K562 (cell line): ENCODE results near the gene TRMU. TPM values are rescaled to one million over a fixed set of nuclear protein-coding genes. Genes with fewer than 3 reads are reported as not detected.

Experiments used
- ATAC-seq: fragments of 200-7000 bp; cut with Tn5 transposase; 3 replicates; pipeline ENCODE4 v1.9.1; 2020; ENCODE audit warnings: moderate library complexity
- BruUV-seq: library from RNA; stranded (reverse); fragments of 400-500 nt; replicated peaks from 2 replicates; lab custom pipeline; 2021; lab: Mats Ljungman, UMichigan
- CTCF ChIA-PET: fragments of 300-600 bp; formaldehyde crosslinking; extraction: SDS; loops from one replicate; lab custom pipeline; 2021; ENCODE audit warnings: low intra/inter-chr PET ratio; lab: Yijun Ruan, JAX
- POLR2A ChIA-PET: fragments of 300-600, 350-650 bp; sonication (Branson Sonifier 250); formaldehyde crosslinking; extraction: SDS; loops from one replicate; lab custom pipeline; 2021; ENCODE audit warnings: antibody characterized with exemption, inconsistent platforms; lab: Yijun Ruan, JAX
- DNase-seq, 4 experiments: peaks; one replicate each; pipeline versions ENCODE4 v3.0.0 to v3.0.0-alpha.2; 2011 to 2018; ENCODE audit warnings: low spot score in 3 of 4, mixed read lengths in 3 of 4; ENCODE audit errors: extremely low read depth in 1 of 4
- FAIRE-seq: peaks from 2 replicates; lab custom pipeline; 2011; peaks lifted over from hg19 to GRCh38; lab: Jason Lieb, UNC
- H2AFZ ChIP-seq: 2 replicates; pipeline ENCODE4 v1.6.0; 2011; ENCODE audit warnings: low read depth, low read length, control low read depth, inconsistent platforms
- H3K27ac ChIP-seq: fragments of 200-600 bp; 3 replicates; pipeline ENCODE4 v1.8.0; 2011; ENCODE audit warnings: low read depth, mild to moderate bottlenecking, control low read depth, inconsistent platforms, low read length, moderate library complexity, mixed read lengths; ENCODE audit errors: extremely low read depth
- H3K27me3 ChIP-seq, 2 experiments: fragments of 300-600 bp in 1 of 2; 2 replicates in 1 of 2; 3 replicates in 1 of 2; pipeline versions ENCODE4 v1.6.0 to v1.8.0; 2011; ENCODE audit warnings: inconsistent platforms in 2 of 2, low read length in 2 of 2, mild to moderate bottlenecking in 1 of 2, mixed read lengths in 1 of 2, moderate library complexity in 1 of 2; ENCODE audit not compliant: control insufficient read depth in 2 of 2, insufficient read depth in 2 of 2
- H3K36me3 ChIP-seq: fragments of 300-600 bp; 3 replicates; pipeline ENCODE4 v1.8.0; 2011; ENCODE audit warnings: mild to moderate bottlenecking, low read length, inconsistent platforms; ENCODE audit not compliant: control insufficient read depth, insufficient read depth
- H3K4me1 ChIP-seq, 2 experiments: fragments of 200-600 bp in 1 of 2; replicated peaks in 1 of 2; 2 replicates in 1 of 2; 3 replicates in 1 of 2; pipeline versions ENCODE4 v1.5.1 to v1.8.0; 2011; ENCODE audit warnings: inconsistent platforms in 2 of 2, low read length in 2 of 2, mild to moderate bottlenecking in 1 of 2, mixed read lengths in 1 of 2, moderate library complexity in 1 of 2; ENCODE audit not compliant: control insufficient read depth in 2 of 2, insufficient read depth in 2 of 2
- H3K4me2 ChIP-seq: 2 replicates; pipeline ENCODE4 v1.6.1; 2011; ENCODE audit warnings: low read length, control low read depth, inconsistent platforms, mixed read lengths; ENCODE audit not compliant: insufficient read depth
- H3K4me3 ChIP-seq: fragments of 200-600 bp; sonication (generic), shearing (Covaris generic); 2 replicates; pipeline ENCODE4 v1.5.1; 2016; ENCODE audit warnings: control low read depth, inconsistent platforms
- H3K79me2 ChIP-seq: fragments of 200-600 bp; 3 replicates; pipeline ENCODE4 v1.8.0; 2011; ENCODE audit warnings: low read length, inconsistent platforms; ENCODE audit not compliant: control insufficient read depth, insufficient read depth
- H3K9ac ChIP-seq, 2 experiments: 2 replicates each; pipeline versions ENCODE4 v1.6.0 to v1.6.1; 2011; ENCODE audit warnings: low read depth in 2 of 2, low read length in 2 of 2, control low read depth in 1 of 2, inconsistent platforms in 1 of 2, mild to moderate bottlenecking in 1 of 2, mixed read lengths in 1 of 2; ENCODE audit not compliant: insufficient read depth in 1 of 2
- H3K9me1 ChIP-seq: one replicate; pipeline ENCODE4 v1.6.0; 2011; ENCODE audit warnings: inconsistent platforms, mild to moderate bottlenecking, low read length, moderate library complexity; ENCODE audit not compliant: control insufficient read depth, insufficient read depth
- H3K9me3 ChIP-seq: replicated peaks from 2 replicates; pipeline ENCODE4 v1.5.1; 2011; ENCODE audit warnings: low read depth, low read length, inconsistent platforms; ENCODE audit not compliant: control insufficient read depth, insufficient read depth
- H4K20me1 ChIP-seq: replicated peaks from 2 replicates; pipeline ENCODE4 v1.6.1; 2011; ENCODE audit warnings: low read length, inconsistent platforms, mixed read lengths; ENCODE audit not compliant: control insufficient read depth, insufficient read depth
- FOXM1 ChIP-seq, 2 experiments: fragments of 450-650 bp in 1 of 2; sonication (generic) in 1 of 2; formaldehyde crosslinking in 1 of 2; IDR thresholded peaks; 2 replicates each; pipeline versions ENCODE4 v1.6.1 to v1.9.0; 2017 to 2022; ENCODE audit warnings: low read depth in 2 of 2, mild to moderate bottlenecking in 2 of 2, missing genetic modification reagents in 1 of 2, moderate library complexity in 1 of 2
- KAT7 ChIP-seq: sonication (generic); formaldehyde crosslinking; IDR thresholded peaks from 2 replicates; pipeline ENCODE4 v1.8.0; 2022; ENCODE audit warnings: missing genetic modification reagents, mild to moderate bottlenecking, borderline replicate concordance
- NONO ChIP-seq, 2 experiments: fragments of 200-400 bp in 1 of 2; fragments of 450-650 bp in 1 of 2; formaldehyde crosslinking in 1 of 2; IDR thresholded peaks; 2 replicates each; pipeline ENCODE4 v1.6.1; 2017; ENCODE audit warnings: low read depth in 2 of 2, mild to moderate bottlenecking in 2 of 2, moderate library complexity in 2 of 2, low read length in 1 of 2
- PHB2 ChIP-seq: fragments of 450-650 bp; IDR thresholded peaks from 2 replicates; pipeline ENCODE4 v1.6.1; 2017; ENCODE audit warnings: low read depth
- PTRF ChIP-seq: fragments of 450-650 bp; IDR thresholded peaks from 2 replicates; pipeline ENCODE4 v1.6.1; 2016; ENCODE audit warnings: mild to moderate bottlenecking, missing genetic modification characterization, missing compliant biosample characterization
- TAF1 ChIP-seq: IDR thresholded peaks from 2 replicates; pipeline ENCODE4 v1.6.1; 2011; ENCODE audit warnings: mild to moderate bottlenecking, low read length, moderate library complexity; ENCODE audit not compliant: insufficient read depth, control insufficient read depth, severe bottlenecking; ENCODE audit errors: extremely low read depth
- ZBTB1 ChIP-seq: sonication (generic); formaldehyde crosslinking; IDR thresholded peaks from 2 replicates; pipeline ENCODE4 v1.8.1; 2023; ENCODE audit warnings: missing genetic modification reagents, low read depth, mild to moderate bottlenecking, borderline replicate concordance
- ZNF609 ChIP-seq: sonication (generic); formaldehyde crosslinking; IDR thresholded peaks from 2 replicates; pipeline ENCODE4 v1.8.1; 2023; ENCODE audit warnings: missing genetic modification reagents, mild to moderate bottlenecking, borderline replicate concordance
- WGBS: fragments of 100-300 bp; shearing (Covaris generic); methylation state at CpG from one replicate; pipeline ENCODE4 v1.1.6; 2016; ENCODE audit warnings: low coverage, mixed read lengths; ENCODE audit not compliant: insufficient coverage; ENCODE audit errors: missing lambda C conversion rate; 5-methylcytosine and 5-hydroxymethylcytosine counted together
- in situ Hi-C: fragments of 300-500 bp; cut with MboI; formaldehyde crosslinking; loops from 4 replicates; pipeline ENCODE4 v1.15.0; 2018; ENCODE audit warnings: inconsistent platforms, mixed read lengths
- intact Hi-C: fragments of 100-400 bp; cut with micrococcal nuclease; formaldehyde crosslinking; loops from 2 replicates; pipeline ENCODE4 v1.14.2; 2022
- polyA plus RNA-seq, 8 experiments: library from polyadenylated mRNA; depleted of rRNA in 4 of 8; stranded (reverse) in 5 of 8; unstranded in 3 of 8; fragments of >200 nt; fragmentation: Nextera tagmentation in 2 of 8; fragmentation: Illumina TruSeq in 1 of 8; extraction: Ambion mirVana in 2 of 8; extraction: Trizol in 1 of 8; gene quantifications; 2 replicates each; pipeline versions ENCODE4 v1.2.1 to v1.2.3, GENCODE V29; 2011 to 2014; ENCODE audit warnings: inconsistent platforms in 1 of 8, missing spikeins in 1 of 8
- total RNA-seq, 7 experiments: library from RNA; depleted of rRNA in 6 of 7; stranded (reverse); fragments of >200 nt in 6 of 7; fragmentation: Illumina TruSeq in 2 of 7; extraction: Trizol in 2 of 7; gene quantifications; 2 replicates each; pipeline versions ENCODE4 v1.2.1 to v1.2.3, GENCODE V29; 2011 to 2021; ENCODE audit warnings: low replicate concordance in 1 of 7
- TF ChIP-seq, protein P1 (sequence below): fragments of 250-450 bp; sonication (Bioruptor Pico); IDR thresholded peaks from 2 replicates; pipeline ENCODE4 v1.5.0; 2020; ENCODE audit warnings: mild to moderate bottlenecking, borderline replicate concordance
- TF ChIP-seq, protein P2 (sequence below): fragments of 450-650 bp; IDR thresholded peaks from 2 replicates; pipeline ENCODE4 v1.6.1; 2016
- TF ChIP-seq, protein P3 (sequence below): fragments of 250-450 bp; sonication (Bioruptor Pico); IDR thresholded peaks from 2 replicates; pipeline ENCODE4 v1.8.0; 2021; ENCODE audit warnings: borderline replicate concordance, mild to moderate bottlenecking, moderate library complexity; ENCODE audit not compliant: poor library complexity, severe bottlenecking

The TRMU gene
- total and polyA plus RNA-seq, 9 of the 15 experiments (the other 6 are each of a cell fraction or from before 2014, with no cell fraction given), result 2.3 to 49.9 (median 35.3) TPM

DNA sequence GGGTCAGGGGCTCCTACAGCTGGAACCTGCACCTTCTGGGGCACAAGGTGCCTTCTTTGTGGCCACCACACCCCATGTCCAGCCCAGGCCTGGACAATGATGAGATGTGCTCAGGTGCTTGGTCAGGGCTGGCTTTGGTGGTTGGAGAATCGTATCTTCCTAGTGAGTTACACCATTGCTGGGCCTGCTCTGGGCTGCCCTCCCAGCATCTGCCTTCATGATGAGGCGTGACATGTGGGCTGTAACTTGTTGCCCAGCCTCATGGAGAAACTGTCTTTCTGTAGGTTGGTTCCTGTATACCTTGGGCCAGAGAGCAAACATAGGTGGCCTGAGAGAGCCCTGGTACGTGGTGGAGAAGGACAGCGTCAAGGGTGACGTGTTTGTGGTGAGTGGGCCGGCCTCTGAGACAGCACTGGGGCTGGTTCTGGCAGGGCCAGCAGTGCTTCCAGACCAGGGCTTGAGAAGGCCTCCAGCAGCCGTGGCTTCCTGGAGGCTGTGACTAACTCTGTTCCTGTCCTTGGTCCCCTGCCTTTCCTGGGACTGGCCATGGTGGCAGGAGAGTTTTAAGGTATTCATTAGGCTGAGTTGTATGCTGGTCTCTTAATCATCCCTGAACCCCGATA is 18.1 kb downstream of the TRMU start:
- no peaks in the 10 kb centered on the region for H3K79me2 ChIP-seq
- peaks cover 3% of the 10 kb centered on the region; the same call in 1 of the 2 replicates for H4K20me1 ChIP-seq
- POLR2A ChIA-PET, result no interaction called here
- H2AFZ ChIP-seq, result no peak overlapping the region
- BruUV-seq, result no TSS peak
- H3K4me2 ChIP-seq, result no peak overlapping the region
- H3K9me1 ChIP-seq, result no peaks in the 10 kb centered on the region
- H3K9ac ChIP-seq, result no peak overlapping the region
- CTCF ChIA-PET, result interaction anchor here (0.5 kb wide), 1 partner anchor 191 kb away, joined by 3 read pairs; no protein-coding TSS in a partner anchor
- H3K27me3 ChIP-seq, result no peaks in the 10 kb centered on the region
- intact Hi-C loops (no loop called here), in situ Hi-C loops (no loop called here)
- no peak for ATAC-seq
- no peak for FAIRE-seq
- H3K9me3 ChIP-seq, result no peaks in the 10 kb centered on the region
- WGBS, result 98% methylated on average over 7 of the region's 8 CpGs
- H3K4me3 ChIP-seq, result no peak overlapping the region
- H3K27ac ChIP-seq, result no peak overlapping the region
- peaks cover 69% of the 10 kb centered on the region; the same call in 2 of the 3 replicates for H3K36me3 ChIP-seq
- H3K4me1 ChIP-seq, result no peaks in the 10 kb centered on the region; a peak in 1 of 5 replicates
- no peak for DNase-seq
- no peak for TF ChIP-seq TAF1
- no peak for TF ChIP-seq PTRF (tag)
- no peak for TF ChIP-seq FOXM1 (IDR thresholded peaks at IDR 0.05; ENCODE audit: low read depth)
- TF ChIP-seq FOXM1 (CRISPR knock-in tag; IDR thresholded peaks at IDR 0.05; ENCODE audit: low read depth), result no peak
- TF ChIP-seq KAT7 (CRISPR knock-in tag), result no peak
- TF ChIP-seq, protein P1, sequence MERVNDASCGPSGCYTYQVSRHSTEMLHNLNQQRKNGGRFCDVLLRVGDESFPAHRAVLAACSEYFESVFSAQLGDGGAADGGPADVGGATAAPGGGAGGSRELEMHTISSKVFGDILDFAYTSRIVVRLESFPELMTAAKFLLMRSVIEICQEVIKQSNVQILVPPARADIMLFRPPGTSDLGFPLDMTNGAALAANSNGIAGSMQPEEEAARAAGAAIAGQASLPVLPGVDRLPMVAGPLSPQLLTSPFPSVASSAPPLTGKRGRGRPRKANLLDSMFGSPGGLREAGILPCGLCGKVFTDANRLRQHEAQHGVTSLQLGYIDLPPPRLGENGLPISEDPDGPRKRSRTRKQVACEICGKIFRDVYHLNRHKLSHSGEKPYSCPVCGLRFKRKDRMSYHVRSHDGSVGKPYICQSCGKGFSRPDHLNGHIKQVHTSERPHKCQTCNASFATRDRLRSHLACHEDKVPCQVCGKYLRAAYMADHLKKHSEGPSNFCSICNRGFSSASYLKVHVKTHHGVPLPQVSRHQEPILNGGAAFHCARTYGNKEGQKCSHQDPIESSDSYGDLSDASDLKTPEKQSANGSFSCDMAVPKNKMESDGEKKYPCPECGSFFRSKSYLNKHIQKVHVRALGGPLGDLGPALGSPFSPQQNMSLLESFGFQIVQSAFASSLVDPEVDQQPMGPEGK (CRISPR knock-in tag), result no peak
- TF ChIP-seq, protein P2, sequence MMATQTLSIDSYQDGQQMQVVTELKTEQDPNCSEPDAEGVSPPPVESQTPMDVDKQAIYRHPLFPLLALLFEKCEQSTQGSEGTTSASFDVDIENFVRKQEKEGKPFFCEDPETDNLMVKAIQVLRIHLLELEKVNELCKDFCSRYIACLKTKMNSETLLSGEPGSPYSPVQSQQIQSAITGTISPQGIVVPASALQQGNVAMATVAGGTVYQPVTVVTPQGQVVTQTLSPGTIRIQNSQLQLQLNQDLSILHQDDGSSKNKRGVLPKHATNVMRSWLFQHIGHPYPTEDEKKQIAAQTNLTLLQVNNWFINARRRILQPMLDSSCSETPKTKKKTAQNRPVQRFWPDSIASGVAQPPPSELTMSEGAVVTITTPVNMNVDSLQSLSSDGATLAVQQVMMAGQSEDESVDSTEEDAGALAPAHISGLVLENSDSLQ, result no peak
- TF ChIP-seq PHB2, result no peak
- TF ChIP-seq, protein P3, sequence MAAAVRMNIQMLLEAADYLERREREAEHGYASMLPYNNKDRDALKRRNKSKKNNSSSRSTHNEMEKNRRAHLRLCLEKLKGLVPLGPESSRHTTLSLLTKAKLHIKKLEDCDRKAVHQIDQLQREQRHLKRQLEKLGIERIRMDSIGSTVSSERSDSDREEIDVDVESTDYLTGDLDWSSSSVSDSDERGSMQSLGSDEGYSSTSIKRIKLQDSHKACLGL (CRISPR knock-in tag), result no peak
- TF ChIP-seq ZNF609, result no peak
- TF ChIP-seq NONO (IDR thresholded peaks at IDR 0.05; ENCODE audit: low read depth in 2 of 2, low read length in 1 of 2), result no peak
- TF ChIP-seq ZBTB1 (CRISPR knock-in tag), result no peak
